Measurements from ENCODE around the gene TSC2. TPM values are rescaled to one million over a fixed set of nuclear protein-coding genes. Genes with fewer than 3 reads are reported as not detected.

Gene TSC2
- total RNA-seq, 4 donors from 2014 or later = 75.4 to 507 (median 111) TPM

- no peak for DNase-seq (ENCODE audit: low spot score in 2 of 2)
- Histone ChIP-seq H3K36me3 (peaks cover 2 to 100% (median 9%) of the 10 kb centered on the region in 3 donors), H3K27ac (no peak overlapping the region), H3K9me3 (no peaks in the 10 kb centered on the region), H3K27me3 (no peaks in the 10 kb centered on the region), H3K4me1 (peaks cover 0 to 16% (median 0%) of the 10 kb centered on the region in 4 donors), H3K4me3 (no peak overlapping the region)
- WGBS, 2 donors = 87% methylated on average over 37 to 43 of the region's 44 CpGs
- TF ChIP-seq, protein P1, sequence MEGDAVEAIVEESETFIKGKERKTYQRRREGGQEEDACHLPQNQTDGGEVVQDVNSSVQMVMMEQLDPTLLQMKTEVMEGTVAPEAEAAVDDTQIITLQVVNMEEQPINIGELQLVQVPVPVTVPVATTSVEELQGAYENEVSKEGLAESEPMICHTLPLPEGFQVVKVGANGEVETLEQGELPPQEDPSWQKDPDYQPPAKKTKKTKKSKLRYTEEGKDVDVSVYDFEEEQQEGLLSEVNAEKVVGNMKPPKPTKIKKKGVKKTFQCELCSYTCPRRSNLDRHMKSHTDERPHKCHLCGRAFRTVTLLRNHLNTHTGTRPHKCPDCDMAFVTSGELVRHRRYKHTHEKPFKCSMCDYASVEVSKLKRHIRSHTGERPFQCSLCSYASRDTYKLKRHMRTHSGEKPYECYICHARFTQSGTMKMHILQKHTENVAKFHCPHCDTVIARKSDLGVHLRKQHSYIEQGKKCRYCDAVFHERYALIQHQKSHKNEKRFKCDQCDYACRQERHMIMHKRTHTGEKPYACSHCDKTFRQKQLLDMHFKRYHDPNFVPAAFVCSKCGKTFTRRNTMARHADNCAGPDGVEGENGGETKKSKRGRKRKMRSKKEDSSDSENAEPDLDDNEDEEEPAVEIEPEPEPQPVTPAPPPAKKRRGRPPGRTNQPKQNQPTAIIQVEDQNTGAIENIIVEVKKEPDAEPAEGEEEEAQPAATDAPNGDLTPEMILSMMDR (IDR thresholded peaks at IDR 0.05) = no peak
- no peak for TF ChIP-seq EP300 (IDR thresholded peaks at IDR 0.05)
- no peak for TF ChIP-seq POLR2A (IDR thresholded peaks at IDR 0.05)
These were observed 36.3 kb downstream of the TSC2 start for GRCh38 chr16:2083876-2084780.

DNA sequence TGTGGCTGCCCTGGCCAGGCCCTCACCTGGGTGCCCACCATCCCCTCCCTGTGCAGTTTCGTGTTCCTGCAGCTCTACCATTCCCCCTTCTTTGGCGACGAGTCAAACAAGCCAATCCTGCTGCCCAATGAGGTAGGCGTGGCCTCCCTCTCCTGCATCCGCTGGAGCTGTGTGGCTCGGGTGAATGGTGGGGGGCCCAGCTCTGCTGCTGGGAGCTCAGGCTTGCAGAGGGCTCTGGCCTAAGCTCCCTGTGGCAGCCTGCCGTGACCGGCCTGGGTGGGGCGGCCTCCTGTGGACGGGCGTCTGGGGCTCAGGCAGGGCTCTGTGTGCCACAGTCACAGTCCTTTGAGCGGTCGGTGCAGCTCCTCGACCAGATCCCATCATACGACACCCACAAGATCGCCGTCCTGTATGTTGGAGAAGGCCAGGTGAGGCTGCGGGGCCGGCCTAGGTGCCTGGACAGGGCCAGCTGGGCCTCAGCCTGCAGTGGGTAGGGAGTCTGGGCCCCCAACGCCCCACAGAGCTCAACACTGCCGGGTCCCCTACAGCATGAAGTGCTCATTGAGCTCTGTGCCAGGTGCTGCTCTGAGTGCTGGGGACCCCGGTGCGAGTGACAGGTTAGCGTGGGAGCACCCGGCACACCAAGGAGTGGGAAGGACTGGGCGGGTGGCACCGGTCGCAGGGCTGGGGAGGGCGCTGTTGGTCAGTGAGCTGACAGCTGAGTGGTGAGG lies 37.3 kb downstream of the TSC2 start:
- peak overlapping the region in 1 of 4 donors; percentile 49 for H3K27ac ChIP-seq
- H3K4me3 ChIP-seq = no peak overlapping the region
- TF ChIP-seq, protein P1 (IDR thresholded peaks at IDR 0.05) = no peak
- TF ChIP-seq EP300 (IDR thresholded peaks at IDR 0.05) = no peak
- no peak for TF ChIP-seq POLR2A (IDR thresholded peaks at IDR 0.05)
- H3K36me3 ChIP-seq = peaks cover 2 to 100% (median 14%) of the 10 kb centered on the region in 3 donors
- H3K9me3 ChIP-seq = no peaks in the 10 kb centered on the region
- peaks cover 0 to 16% (median 0%) of the 10 kb centered on the region in 4 donors for H3K4me1 ChIP-seq
- WGBS, 2 donors = 85 to 89% methylated on average over 23 to 24 of the region's 29 CpGs
- no peak for DNase-seq (ENCODE audit: low spot score in 2 of 2)
- no peaks in the 10 kb centered on the region for H3K27me3 ChIP-seq

GRCh38 chr16:2085669-2086068 lies 37.9 kb downstream of the TSC2 start:
- Histone ChIP-seq H3K4me3 (no peak overlapping the region), H3K36me3 (peaks cover 2 to 100% (median 14%) of the 10 kb centered on the region in 3 donors), H3K27me3 (no peaks in the 10 kb centered on the region), H3K4me1 (peaks cover 0 to 16% (median 0%) of the 10 kb centered on the region in 4 donors), H3K27ac (peak overlapping the region in 2 of 4 donors; percentile 39 to 49), H3K9me3 (no peaks in the 10 kb centered on the region)
- 61 to 78% methylated on average over 11 to 14 of the region's 14 CpGs for WGBS, 2 donors
- TF ChIP-seq EP300 (IDR thresholded peaks at IDR 0.05) (no peak), POLR2A (IDR thresholded peaks at IDR 0.05) (no peak)
- TF ChIP-seq, protein P1 (IDR thresholded peaks at IDR 0.05) = no peak
- no peak for DNase-seq (ENCODE audit: low spot score in 2 of 2)

- no peaks in the 10 kb centered on the region for H3K9me3 ChIP-seq
- no peaks in the 10 kb centered on the region for H3K27me3 ChIP-seq
- no peak overlapping the region for H3K4me3 ChIP-seq
- H3K27ac ChIP-seq = peak overlapping the region in 2 of 4 donors; percentile 39 to 49
- TF ChIP-seq EP300 (IDR thresholded peaks at IDR 0.05) (no peak), POLR2A (IDR thresholded peaks at IDR 0.05) (no peak)
- TF ChIP-seq, protein P1 (IDR thresholded peaks at IDR 0.05) = no peak
- peaks cover 2 to 100% (median 14%) of the 10 kb centered on the region in 3 donors for H3K36me3 ChIP-seq
- DNase-seq (ENCODE audit: low spot score in 2 of 2) = no peak
- WGBS, 2 donors = 85 to 90% methylated on average over 9 to 18 of the region's 27 CpGs
- H3K4me1 ChIP-seq = peaks cover 0 to 16% (median 0%) of the 10 kb centered on the region in 4 donors
These were observed 38.4 kb downstream of the TSC2 start for GRCh38 chr16:2086106-2086742.
